Fibroblast of lung (primary cell): ENCODE data around the gene PTPRA.
"Not testable (repeated sequence)": the region's sequence is repeated elsewhere in the genome, so short reads cannot be mapped to it uniquely, and the experiment has no call there.

Source experiments
- EZH2 ChIP-seq: IDR thresholded peaks from 2 replicates; pipeline ENCODE4 v1.5.1; 2012; ENCODE audit warnings: low read length, control low read depth, mild to moderate bottlenecking; ENCODE audit errors: missing control alignments
- TF ChIP-seq, protein P1 (sequence below), 2 donors: IDR thresholded peaks in 1 of 2; conservative IDR thresholded peaks in 1 of 2; 1 replicate in 1 of 2; 2 replicates in 1 of 2; pipeline ENCODE4 v1.5.1; 2011 to 2012; ENCODE audit warnings: low read length in 2 of 2, control low read depth in 1 of 2, inconsistent platforms in 1 of 2, low read depth in 1 of 2, mild to moderate bottlenecking in 1 of 2

DNA sequence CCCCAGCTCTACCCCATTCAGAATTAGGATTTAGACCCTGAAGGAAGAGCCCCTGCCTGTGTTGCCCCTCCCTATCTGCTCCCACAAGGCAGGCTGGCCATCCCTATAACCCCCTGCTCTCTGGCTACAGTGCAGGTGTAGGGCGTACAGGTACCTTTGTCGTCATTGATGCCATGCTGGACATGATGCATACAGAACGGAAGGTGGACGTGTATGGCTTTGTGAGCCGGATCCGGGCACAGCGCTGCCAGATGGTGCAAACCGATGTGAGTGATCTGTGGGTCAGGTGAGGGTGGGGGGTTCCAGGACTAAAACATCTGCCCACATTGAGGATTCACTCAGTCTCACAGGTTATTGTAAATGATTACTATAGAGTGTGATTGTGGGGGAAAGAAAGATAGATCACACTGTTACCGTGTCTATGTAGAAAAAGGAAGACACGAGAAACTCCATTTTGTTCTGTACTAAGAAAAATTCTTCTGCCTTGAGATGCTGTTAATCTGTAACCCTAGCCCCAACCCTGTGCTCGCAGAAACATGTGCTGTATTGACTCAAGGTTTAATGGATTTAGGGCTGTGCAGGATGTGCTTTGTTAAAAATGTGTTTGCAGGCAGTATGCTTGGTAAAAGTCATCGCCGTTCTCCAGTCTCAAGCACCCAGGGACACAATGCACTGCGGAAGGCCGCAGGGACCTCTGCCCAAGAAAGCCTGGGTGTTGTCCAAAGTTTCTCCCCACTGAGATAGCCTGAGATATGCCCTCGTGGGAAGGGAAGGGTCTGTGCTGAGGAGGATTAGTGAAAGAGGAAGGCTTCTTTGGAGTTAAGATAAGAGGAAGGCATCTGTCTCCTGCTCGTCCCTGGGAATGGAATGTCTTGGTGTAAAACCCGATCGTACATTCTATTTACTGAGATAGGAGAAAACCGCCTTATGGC, 149.5 kb downstream of the PTPRA start:
- TF ChIP-seq, protein P1, sequence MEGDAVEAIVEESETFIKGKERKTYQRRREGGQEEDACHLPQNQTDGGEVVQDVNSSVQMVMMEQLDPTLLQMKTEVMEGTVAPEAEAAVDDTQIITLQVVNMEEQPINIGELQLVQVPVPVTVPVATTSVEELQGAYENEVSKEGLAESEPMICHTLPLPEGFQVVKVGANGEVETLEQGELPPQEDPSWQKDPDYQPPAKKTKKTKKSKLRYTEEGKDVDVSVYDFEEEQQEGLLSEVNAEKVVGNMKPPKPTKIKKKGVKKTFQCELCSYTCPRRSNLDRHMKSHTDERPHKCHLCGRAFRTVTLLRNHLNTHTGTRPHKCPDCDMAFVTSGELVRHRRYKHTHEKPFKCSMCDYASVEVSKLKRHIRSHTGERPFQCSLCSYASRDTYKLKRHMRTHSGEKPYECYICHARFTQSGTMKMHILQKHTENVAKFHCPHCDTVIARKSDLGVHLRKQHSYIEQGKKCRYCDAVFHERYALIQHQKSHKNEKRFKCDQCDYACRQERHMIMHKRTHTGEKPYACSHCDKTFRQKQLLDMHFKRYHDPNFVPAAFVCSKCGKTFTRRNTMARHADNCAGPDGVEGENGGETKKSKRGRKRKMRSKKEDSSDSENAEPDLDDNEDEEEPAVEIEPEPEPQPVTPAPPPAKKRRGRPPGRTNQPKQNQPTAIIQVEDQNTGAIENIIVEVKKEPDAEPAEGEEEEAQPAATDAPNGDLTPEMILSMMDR (conservative IDR thresholded peaks at IDR 0.05 in 1 of 2, IDR thresholded peaks at IDR 0.05 in 1 of 2; ENCODE audit: low read depth in 1 of 2, low read length in 2 of 2), result not testable (repeated sequence)
- not testable (repeated sequence) for TF ChIP-seq EZH2
